ENCODE results near the gene KRTAP1-5. TPM values are rescaled to one million over a fixed set of nuclear protein-coding genes. Genes with fewer than 3 reads are reported as not detected.

KRTAP1-5 gene
- total RNA-seq, 1 donor from 2014 or later = not detected

DNA sequence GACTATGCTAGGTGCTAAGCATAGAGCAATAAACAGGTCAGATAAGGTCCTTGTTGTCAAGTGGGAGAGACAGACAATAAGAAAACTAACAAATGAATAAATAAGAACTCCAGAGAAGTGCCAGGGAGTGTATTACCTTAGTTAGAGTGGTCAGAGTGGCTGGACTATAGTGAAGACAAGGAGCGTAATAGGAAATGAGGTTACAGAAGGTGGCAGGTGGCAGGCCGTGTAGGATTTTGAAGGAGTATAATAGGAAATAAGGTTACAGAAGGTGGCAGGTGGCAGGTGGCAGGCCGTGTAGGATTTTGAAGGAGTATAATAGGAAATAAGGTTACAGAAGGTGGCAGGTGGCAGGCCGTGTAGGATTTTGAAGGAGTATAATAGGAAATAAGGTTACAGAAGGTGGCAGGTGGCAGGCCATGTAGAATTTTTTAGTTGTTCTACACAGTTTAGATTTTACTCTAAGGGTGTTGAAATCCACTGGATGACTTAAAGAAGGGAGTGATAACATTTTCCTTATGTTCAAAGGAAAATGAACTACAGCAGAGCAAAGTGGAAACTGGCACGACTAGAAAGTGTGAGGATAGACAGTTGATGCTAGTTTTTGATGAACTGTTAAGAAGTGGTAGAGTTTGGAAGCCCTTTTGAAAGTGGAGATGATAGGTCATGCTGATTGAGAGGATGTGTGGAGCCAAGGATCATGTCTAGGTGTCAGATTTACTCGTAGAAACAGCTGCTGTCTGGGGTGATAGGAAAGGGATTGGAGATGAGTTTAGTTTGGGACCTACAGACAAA is 14.5 kb downstream of the KRTAP1-5 start:
- Mint-ChIP-seq H3K27ac (no peak overlapping the region), H3K27me3 (ENCODE audit: insufficient read depth, low read depth) (no peaks in the 10 kb centered on the region), H3K9me3 (no peaks in the 10 kb centered on the region), H3K4me1 (no peaks in the 10 kb centered on the region), H3K4me3 (no peak overlapping the region), H3K36me3 (no peaks in the 10 kb centered on the region)
- Histone ChIP-seq H3K4me1 (peaks cover 18% of the 10 kb centered on the region), H3K27ac (no peak overlapping the region), H4K20me1 (ENCODE audit: low read depth) (no peaks in the 10 kb centered on the region), H2AFZ (replicated peaks) (peak overlapping the region; percentile 55), H3F3A (ENCODE audit: low read depth) (no peaks in the 10 kb centered on the region), H3K9ac (no peak overlapping the region), H3K27me3 (no peaks in the 10 kb centered on the region), H3K4me2 (no peak overlapping the region), H3K4me3 (no peak overlapping the region), H3K36me3 (no peaks in the 10 kb centered on the region), H3K9me3 (ENCODE audit: low read depth) (no peaks in the 10 kb centered on the region), H3K79me2 (ENCODE audit: low read depth) (no peaks in the 10 kb centered on the region)
- DNase-seq (ENCODE audit: low spot score) = no peak
- TF ChIP-seq, protein P1, sequence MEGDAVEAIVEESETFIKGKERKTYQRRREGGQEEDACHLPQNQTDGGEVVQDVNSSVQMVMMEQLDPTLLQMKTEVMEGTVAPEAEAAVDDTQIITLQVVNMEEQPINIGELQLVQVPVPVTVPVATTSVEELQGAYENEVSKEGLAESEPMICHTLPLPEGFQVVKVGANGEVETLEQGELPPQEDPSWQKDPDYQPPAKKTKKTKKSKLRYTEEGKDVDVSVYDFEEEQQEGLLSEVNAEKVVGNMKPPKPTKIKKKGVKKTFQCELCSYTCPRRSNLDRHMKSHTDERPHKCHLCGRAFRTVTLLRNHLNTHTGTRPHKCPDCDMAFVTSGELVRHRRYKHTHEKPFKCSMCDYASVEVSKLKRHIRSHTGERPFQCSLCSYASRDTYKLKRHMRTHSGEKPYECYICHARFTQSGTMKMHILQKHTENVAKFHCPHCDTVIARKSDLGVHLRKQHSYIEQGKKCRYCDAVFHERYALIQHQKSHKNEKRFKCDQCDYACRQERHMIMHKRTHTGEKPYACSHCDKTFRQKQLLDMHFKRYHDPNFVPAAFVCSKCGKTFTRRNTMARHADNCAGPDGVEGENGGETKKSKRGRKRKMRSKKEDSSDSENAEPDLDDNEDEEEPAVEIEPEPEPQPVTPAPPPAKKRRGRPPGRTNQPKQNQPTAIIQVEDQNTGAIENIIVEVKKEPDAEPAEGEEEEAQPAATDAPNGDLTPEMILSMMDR (IDR thresholded peaks at IDR 0.05) = no peak
- TF ChIP-seq EZH2 (IDR thresholded peaks at IDR 0.05) (no peak), EZH2phosphoT487 (IDR thresholded peaks at IDR 0.05) (no peak)

DNA sequence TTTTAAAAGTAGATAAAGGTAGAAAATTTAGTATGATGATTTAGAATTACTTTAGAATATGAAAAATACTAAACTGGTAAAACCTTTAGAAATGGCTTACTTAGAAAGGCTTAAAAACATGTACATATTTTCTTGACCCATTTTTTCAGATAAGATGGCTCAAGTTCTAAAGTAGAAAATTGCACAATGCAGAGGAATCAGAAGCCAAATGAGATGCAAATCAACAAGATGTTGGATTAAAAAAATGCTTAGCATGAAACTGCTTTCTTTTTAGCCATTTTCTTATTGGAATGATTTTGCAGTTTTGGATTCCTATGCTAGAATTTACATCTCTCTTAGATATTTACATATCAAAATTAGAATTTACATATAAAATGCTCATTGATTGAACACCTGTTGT is 16.6 kb downstream of the KRTAP1-5 start:
- no peak overlapping the region for H2AFZ ChIP-seq (replicated peaks)
- no peaks in the 10 kb centered on the region for H3K27me3 Mint-ChIP-seq (ENCODE audit: insufficient read depth, low read depth)
- no peak overlapping the region for H3K9ac ChIP-seq
- H4K20me1 ChIP-seq (ENCODE audit: low read depth) = no peaks in the 10 kb centered on the region
- TF ChIP-seq EZH2phosphoT487 (IDR thresholded peaks at IDR 0.05) (no peak), EZH2 (IDR thresholded peaks at IDR 0.05) (no peak)
- TF ChIP-seq, protein P1 (IDR thresholded peaks at IDR 0.05) = no peak
- H3K27ac ChIP-seq = no peak overlapping the region
- H3K4me3 ChIP-seq = no peak overlapping the region
- H3K4me3 Mint-ChIP-seq = no peak overlapping the region
- no peaks in the 10 kb centered on the region for H3K9me3 Mint-ChIP-seq
- H3F3A ChIP-seq (ENCODE audit: low read depth) = no peaks in the 10 kb centered on the region
- no peak for DNase-seq (ENCODE audit: low spot score)
- H3K79me2 ChIP-seq (ENCODE audit: low read depth) = no peaks in the 10 kb centered on the region
- no peaks in the 10 kb centered on the region for H3K27me3 ChIP-seq
- no peaks in the 10 kb centered on the region for H3K9me3 ChIP-seq (ENCODE audit: low read depth)
- H3K36me3 Mint-ChIP-seq = no peaks in the 10 kb centered on the region
- H3K36me3 ChIP-seq = no peaks in the 10 kb centered on the region
- peaks cover 6% of the 10 kb centered on the region for H3K4me1 Mint-ChIP-seq
- H3K27ac Mint-ChIP-seq = no peak overlapping the region
- H3K4me1 ChIP-seq = peaks cover 18% of the 10 kb centered on the region
- H3K4me2 ChIP-seq = no peak overlapping the region

DNA sequence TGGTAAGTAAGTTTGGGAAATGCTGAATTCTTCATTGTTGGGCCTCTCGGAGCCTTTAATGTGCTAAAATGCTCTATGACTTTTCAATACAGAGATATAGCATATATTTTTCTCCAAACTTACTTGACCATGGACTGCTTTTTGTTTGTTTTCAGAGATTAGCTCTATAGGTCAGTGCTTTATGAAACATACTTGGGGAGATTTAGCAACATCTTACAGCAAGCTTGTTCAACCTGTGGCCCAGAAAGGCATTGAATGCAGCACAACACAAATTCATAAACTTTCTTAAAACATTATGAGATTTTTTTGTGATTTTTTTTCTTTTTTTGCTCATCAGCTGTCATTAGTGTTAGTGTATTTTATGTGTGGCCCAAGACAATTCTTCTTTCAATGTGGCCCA is 17.1 kb downstream of the KRTAP1-5 start:
- H3K27ac ChIP-seq = no peak overlapping the region
- H3K4me3 Mint-ChIP-seq = no peak overlapping the region
- H3K4me3 ChIP-seq = no peak overlapping the region
- no peak overlapping the region for H3K9ac ChIP-seq
- no peaks in the 10 kb centered on the region for H3F3A ChIP-seq (ENCODE audit: low read depth)
- peaks cover 6% of the 10 kb centered on the region for H3K4me1 Mint-ChIP-seq
- H3K9me3 ChIP-seq (ENCODE audit: low read depth) = no peaks in the 10 kb centered on the region
- no peaks in the 10 kb centered on the region for H3K27me3 ChIP-seq
- no peaks in the 10 kb centered on the region for H3K27me3 Mint-ChIP-seq (ENCODE audit: insufficient read depth, low read depth)
- no peak for DNase-seq (ENCODE audit: low spot score)
- no peaks in the 10 kb centered on the region for H3K79me2 ChIP-seq (ENCODE audit: low read depth)
- H3K4me1 ChIP-seq = peaks cover 18% of the 10 kb centered on the region
- peak overlapping the region; percentile 8 for H2AFZ ChIP-seq (replicated peaks)
- no peaks in the 10 kb centered on the region for H3K36me3 Mint-ChIP-seq
- H3K27ac Mint-ChIP-seq = no peak overlapping the region
- H3K36me3 ChIP-seq = no peaks in the 10 kb centered on the region
- TF ChIP-seq, protein P1 (IDR thresholded peaks at IDR 0.05) = no peak
- no peak for TF ChIP-seq EZH2phosphoT487 (IDR thresholded peaks at IDR 0.05)
- no peak for TF ChIP-seq EZH2 (IDR thresholded peaks at IDR 0.05)
- H4K20me1 ChIP-seq (ENCODE audit: low read depth) = no peaks in the 10 kb centered on the region
- H3K4me2 ChIP-seq = no peak overlapping the region
- no peaks in the 10 kb centered on the region for H3K9me3 Mint-ChIP-seq

All from neural progenitor cell (in vitro differentiated cells).